SH-SY5Y (cell line): ENCODE data around the gene CIZ1.

Source experiments
- GATA2 ChIP-seq: IDR thresholded peaks from 2 replicates; pipeline ENCODE4 v1.6.1; 2011; ENCODE audit warnings: mild to moderate bottlenecking, low read depth, low read length
- GATA3 ChIP-seq: IDR thresholded peaks from 2 replicates; pipeline ENCODE4 v1.6.1; 2011; ENCODE audit warnings: low read depth, mild to moderate bottlenecking, low read length, moderate library complexity

The CIZ1 gene

DNA sequence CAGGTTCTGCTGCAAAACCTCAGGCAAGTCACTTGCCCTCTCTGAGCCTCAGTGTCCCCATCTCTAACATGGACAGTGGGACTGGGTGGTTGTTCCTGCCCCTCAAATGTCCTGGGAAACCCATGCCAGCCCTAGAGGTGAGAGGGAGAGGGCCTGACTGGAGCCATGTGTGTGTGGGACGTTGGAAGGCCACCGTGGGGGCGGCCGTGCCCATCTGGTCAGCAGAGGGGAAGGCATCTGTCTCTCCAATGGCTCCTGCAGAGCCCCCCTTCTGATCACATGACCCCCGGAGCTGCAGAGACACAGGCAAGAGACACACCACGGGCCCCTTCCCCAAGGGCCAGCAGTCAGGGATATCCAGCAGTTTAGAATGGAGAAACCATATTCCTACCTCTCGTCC is 13.5 kb upstream of the CIZ1 start:
- TF ChIP-seq GATA3 (no peak), GATA2 (no peak)

DNA sequence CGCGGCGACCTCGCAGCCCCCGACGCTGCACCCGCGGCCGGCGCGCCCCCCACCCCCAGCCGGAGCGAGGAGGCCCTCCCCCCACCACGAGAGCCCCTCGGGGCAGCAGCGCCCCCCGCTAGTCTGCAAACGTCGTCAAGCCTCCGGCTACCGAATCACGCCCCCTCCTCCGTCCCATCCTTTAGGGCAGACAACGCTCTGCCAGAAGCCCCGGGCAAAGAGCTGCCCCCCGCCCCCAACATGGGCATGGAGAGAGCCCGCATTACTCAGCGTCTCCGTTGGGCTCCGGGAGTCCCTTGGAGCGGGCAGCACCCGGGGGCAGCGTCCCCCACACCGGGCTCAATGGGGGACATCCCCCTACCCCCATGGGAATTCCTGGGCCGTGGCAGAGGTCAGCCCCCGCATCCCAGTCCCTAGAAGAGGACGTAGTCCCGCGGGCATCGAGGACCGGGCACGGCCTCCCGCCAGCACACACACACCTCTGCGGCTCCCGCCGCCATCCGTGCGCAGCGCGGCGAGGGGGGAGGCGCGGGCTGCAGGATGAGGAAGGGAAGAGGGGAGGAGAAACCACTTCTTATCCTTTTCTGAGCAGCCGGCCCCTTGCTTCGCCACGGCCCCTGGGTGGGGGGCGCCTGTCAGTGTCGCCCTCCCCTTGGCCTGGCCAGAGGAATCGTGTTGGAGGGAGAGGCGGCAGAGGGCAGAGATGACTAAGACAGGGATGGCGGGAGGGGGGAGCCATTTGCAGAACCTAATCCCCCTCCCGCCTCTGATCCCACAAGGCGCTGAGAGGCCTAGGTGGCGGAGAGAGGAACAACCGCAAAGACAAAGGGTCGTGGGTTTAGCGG is 12.6 kb upstream of the CIZ1 start:
- no peak for TF ChIP-seq GATA3
- no peak for TF ChIP-seq GATA2

DNA sequence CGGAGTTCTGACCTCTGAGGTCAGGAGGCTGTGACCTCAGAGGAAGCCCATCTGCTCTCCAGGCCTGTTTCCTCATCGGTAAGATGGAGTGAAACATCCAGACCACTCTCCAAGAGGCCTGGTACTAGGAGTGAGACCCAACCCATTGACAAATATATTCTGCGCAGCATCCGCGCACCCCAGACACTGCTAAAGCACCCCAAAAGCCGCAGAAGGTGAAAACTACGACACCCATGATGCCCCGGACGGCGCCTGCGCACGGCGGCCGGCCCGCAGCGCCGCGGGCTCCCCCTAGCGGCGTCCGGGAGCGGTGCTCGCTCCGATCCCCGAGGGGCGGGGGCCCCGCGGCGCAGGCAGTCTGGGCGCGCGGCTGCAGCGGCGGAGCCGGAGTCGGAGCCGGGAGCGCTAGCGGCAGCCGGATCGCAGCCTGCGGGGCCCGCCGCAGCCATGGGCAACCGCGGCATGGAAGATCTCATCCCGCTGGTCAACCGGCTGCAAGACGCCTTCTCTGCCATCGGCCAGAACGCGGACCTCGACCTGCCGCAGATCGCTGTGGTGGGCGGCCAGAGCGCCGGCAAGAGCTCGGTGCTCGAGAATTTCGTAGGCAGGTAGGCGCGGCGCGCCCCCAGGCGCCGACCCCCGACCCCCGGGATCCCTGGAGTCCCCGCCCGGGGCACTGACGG is 11.8 kb upstream of the CIZ1 start, which contains the start of gene DNM1:
Gene DNM1 (plus strand): TSS at position 356 of the 683 bp plus-strand sequence. CDS start 92 bp downstream, at position 448.
- TF ChIP-seq GATA3 (no peak), GATA2 (no peak)

DNA sequence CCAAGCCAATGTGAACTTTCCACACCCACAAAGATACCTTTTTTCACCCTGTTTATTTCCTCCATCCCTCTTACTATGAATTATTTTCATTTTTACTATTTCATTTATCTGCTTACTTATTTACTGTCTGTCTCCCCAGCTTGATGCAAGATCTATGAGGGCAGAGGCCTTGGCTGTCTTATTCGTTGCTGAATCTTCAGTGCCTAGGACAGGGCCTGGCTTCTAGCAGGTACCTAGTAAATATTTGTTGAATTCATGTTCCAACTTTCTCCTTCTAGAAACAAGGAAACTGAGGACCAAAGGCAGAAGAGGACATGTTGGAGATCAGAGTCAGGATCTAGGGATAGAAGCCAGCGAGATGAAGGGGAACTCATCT is 11.3 kb upstream of the CIZ1 start:
- TF ChIP-seq GATA2 (no peak), GATA3 (no peak)

DNA sequence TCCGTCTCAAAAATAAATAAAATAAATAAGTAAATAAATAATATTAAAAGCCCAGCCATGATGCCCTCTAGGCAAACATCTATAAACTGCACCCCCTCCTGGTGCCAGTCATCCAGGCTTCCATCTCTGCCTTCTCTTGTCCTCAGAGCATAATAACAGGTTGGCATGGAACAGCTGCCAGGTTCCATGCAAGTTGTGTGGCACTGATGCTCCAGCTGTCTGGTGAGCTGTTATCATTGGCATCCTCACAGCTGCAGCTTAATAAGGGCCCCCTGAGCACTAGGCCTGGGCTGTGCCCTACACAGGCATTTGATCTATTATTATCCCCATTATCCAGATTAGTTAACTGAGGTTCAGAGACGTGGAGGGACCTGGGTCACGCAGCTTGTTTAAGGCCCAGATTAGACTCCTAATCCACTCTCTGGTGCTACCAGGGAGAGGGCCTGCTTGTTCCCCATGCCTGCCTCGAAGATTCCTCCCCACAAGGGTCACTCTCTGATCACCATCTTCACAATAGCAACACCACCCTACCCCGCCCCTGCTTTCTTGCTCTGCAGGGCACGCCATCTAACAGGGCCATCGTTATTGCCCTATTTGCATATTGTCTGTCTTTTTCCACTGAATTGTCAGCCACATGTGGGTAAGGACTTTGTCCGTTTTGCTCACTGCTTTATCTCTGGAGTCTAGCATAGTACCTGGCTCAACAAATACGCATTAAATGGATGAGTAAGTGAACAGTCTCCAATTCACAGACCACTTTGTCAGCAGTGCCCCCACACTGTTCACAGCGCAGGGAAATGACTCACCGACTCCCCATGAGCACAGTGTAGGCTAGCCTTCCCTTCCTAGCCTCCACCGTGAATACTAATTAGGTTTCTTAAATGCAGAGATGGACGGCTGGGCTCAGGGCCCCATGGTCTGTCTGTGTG is 10.3 kb upstream of the CIZ1 start:
- no peak for TF ChIP-seq GATA3
- no peak for TF ChIP-seq GATA2

DNA sequence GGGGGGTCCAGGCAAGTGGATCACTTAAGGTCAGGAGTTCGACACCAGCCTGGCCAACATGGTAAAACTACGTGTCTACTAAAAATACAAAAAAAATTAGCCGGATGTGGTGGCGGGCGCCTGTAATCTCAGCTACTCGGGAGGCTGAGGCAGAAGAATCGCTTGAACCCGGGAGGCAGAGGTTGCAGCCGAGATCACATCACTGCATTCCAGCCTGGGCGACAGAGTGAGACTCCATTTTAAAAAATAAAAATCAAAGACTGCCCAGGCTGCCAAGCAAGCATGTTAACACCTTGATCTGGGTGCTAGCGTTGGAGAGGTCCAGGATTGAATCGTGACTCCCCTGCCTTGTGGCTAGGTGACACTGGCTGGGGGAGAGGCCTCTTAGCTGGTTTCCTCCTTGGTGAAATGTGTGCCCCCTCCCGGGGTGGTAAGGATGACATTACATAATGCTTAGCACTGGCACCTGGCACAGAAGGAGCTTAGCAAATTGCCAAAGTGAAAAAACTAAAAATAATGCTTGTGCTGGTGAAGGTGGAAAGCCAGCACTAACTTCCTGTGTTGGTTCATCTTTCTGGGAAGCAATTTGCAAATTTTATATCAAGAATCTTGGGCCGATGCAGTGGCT is 2.2 kb upstream of the CIZ1 start:
- TF ChIP-seq GATA3 (no peak), GATA2 (no peak)

DNA sequence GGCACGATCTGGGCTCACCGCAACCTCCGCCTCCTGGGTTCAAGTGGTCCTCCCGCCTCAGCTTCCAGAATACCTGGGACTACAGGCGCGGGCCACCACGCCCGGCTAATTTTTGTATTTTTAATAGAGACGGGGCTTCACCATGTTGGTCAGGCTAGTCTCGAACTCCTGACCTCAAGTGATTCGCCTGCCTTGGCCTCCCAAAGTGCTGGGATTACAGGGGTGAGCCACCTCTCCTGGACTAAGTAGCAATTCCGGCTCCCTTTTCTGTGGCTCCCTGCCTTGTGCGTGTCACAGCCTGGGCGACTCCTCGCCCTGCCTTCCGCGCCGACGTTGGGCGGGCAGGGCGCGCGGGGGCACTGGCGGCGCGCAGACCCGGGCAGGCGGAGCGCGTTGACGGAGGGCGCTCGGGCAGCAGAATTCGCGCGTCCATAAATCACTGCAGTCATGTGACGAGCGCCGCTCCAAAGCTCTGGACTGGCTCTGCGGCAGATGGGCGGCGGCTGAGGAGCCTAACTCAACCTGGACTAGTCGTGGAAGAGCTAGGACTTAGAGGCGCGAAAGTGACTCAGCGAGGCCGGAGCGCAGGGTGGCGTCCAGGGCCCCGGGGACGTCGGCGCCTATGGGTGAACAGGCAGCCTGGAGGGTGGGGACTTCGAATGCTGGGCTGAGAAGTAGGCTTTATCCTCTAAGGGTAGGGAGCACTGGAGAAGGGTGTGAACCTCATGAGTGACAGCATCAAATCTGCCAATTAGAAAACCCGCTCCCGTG is 1.4 kb upstream of the CIZ1 start:
- TF ChIP-seq GATA3 (no peak), GATA2 (no peak)

DNA sequence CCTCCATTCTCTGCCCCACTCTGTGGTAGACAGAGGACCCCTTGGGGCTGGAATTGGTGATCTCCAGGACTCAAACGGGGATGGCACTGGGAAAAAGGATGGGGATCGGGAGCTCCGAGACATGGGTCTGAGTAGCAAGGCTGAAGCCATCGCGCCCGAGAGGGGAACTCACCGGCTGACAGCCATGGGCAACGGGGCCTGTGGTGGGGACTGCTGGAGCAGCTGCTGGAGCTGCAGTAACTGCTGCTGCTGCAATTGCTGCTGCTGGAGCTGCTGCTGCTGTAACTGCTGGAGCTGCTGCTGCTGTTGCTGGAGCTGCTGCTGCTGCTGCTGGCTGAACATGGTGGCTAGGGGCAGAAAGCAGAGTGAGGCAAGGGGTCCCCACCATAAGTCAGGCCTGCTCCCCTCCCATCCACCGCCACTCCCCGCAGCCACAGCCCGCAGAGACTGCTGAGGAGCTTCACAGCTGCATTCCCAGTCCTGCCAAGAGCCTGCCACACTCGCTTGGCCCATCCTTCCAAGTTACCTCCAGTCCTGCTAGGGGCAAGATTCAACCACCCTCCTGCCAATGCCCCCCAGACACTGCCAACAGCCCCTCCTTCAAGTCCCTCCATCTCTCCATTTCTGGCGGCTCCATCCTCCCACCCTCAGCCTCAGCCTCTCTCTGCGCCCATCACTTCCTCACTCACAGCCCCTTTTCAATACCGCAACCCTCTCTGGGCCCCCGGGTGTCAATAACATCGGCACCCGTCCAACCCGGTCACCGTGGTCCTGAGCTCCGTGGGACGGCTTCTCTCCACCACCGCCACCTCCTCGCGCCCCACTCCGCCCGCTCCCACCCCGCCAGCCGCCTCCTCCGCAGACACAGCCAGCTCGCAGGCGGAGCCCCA is 611 bp downstream of the CIZ1 start:
- TF ChIP-seq GATA3 (no peak), GATA2 (no peak)

DNA sequence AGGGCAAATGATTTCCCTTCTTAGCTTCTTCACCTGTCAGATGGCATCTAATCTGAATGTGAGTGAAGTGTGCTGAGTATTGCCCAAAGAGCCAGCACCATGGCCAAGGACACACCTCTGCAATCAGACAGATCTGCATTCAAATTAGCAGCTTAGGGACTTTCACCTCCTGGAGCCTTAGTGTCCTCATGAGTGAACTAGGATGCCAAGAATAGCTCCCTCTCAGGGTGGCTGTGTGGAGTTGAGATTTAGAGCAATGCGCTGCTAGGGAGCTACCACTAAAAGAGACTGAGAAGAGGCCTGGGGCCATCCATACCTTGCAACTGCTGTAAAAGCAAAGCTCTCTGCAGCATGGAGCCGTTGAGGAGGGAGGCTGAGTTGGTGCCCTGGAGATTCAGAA is 1.4 kb downstream of the CIZ1 start:
- TF ChIP-seq GATA2 = no peak
- TF ChIP-seq GATA3 = no peak

DNA sequence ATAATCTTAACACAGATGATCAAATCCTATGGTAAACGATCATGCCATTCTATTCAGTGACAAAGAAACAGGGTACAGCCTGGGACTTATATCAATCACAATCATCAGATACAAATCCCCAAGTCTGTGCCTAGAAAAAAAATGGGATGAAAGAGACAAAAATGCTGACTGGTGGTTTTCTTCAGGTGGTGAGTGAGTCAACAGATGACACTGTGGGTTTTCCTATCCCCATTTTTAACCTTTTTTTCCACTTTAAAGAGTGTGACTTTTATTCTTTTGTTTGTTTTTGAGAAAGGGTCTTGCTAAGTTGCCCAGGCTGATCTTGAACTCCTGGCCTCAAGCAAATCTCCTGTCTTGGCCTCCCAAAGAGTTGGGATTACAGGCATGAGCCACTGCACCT is 3.2 kb downstream of the CIZ1 start:
- no peak for TF ChIP-seq GATA2
- TF ChIP-seq GATA3 = no peak

DNA sequence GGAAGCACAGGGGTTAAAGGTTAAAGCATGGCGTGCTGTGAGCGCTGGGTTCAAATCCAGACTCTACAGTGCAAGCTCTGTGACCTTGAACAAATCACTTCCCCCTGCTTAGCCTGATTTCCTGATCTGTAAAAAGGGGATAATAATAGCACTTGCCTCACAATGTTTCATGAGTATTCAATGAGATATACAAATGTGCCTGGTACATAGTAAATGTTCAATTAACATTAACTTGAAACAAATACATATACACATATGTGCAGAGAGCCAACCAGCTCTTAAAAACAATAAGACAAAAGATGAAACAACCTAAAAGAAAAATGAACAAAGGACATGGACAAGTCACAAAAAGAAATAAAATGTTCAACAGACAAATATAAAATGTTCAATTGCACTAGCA is 4.0 kb downstream of the CIZ1 start:
- TF ChIP-seq GATA2 (no peak), GATA3 (no peak)

DNA sequence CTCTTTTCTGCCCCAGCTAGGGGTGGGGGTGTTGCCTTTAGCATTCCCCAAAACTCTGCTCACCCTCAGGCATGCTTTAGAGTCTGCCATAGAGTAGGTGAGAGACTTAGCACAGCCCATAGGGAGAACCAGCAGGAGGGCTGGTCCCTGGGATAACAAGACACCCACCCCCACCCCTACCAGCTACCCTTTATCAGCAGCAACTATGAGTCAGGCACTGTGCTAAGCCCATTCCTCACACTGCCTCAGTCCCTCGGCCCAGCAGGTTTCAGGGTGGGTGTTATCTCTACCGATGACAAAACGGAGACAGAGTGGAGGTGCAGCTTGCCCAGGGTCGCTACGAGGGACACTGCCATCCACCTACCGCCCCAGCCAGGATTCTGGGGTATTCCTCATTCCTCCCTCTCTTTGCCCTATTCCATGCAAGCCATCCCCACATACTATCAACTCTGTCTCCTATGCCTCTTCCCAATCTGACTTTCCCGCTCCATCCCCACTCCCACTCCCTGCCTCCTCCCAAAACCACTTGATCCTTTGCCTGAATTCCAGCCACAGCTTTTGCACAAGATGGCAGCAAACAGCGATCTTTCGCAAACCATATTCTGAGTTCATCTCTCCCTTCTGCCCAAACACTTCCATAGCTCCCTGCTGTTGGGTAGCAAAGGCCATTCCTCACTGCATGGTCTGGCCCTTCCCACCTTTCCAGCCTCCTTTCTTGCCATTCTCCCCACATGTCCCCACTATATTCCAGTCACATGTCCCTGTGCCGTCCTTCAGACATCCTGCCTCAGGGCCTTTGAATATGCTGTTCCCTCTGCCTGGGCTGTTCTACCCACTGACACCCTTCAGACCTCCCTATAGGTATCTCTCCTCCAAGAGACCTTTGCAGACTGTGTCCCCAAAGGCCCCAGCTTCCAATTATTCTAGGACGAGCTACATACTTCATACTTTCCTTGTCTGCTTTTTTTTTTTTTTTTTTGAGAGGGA is 5.1 kb downstream of the CIZ1 start:
- TF ChIP-seq GATA2 (no peak), GATA3 (no peak)
